Lower leg skin (tissue), 3 donors: ENCODE measurements around the gene MAP9.
"Not testable (repeated sequence)": the region's sequence is repeated elsewhere in the genome, so short reads cannot be mapped to it uniquely, and the experiment has no call there.

Experiments
- CTCF ChIP-seq, 3 donors: fragments of 450-650 bp; IDR thresholded peaks; one replicate each; pipeline ENCODE4 v1.5.1; 2016; ENCODE audit warnings: antibody characterized with exemption in 3 of 3, mild to moderate bottlenecking in 3 of 3, moderate library complexity in 2 of 3
- POLR2A ChIP-seq, 2 donors: fragments of 450-650 bp; IDR thresholded peaks; one replicate each; pipeline ENCODE4 v1.6.1; 2016 to 2017; ENCODE audit warnings: antibody characterized with exemption in 2 of 2, mild to moderate bottlenecking in 1 of 2, moderate library complexity in 1 of 2

- TF ChIP-seq CTCF, POLR2A (IDR thresholded peaks at IDR 0.05): not testable (repeated sequence)
These were observed 48.0 kb upstream of the MAP9 start for GRCh38 chr4:155424778-155425177.
